Caco-2 (cell line): ENCODE data around the gene PPA1. TPM values are rescaled to one million over a fixed set of nuclear protein-coding genes. Genes with fewer than 3 reads are reported as not detected.

ENCODE experiments used
- BruUV-seq: library from RNA; stranded (reverse); fragments of 400-500 nt; replicated peaks from 2 replicates; lab custom pipeline; 2021; lab: Mats Ljungman, UMichigan
- CTCF ChIA-PET: fragments of 300-600 bp; sonication (Branson Sonifier 250); formaldehyde crosslinking; loops from one replicate; lab custom pipeline; 2022; ENCODE audit warnings: antibody characterized with exemption; lab: Charles Lee
- POLR2A ChIA-PET: fragments of 300-600 bp; sonication (Branson Sonifier 250); formaldehyde crosslinking; loops from one replicate; lab custom pipeline; 2022; ENCODE audit warnings: antibody characterized with exemption; lab: Charles Lee
- DNase-seq, 2 experiments: peaks; one replicate each; pipeline versions ENCODE4 v3.0.0 to v3.0.0-alpha.2; 2020 to 2022
- H3K27me3 ChIP-seq: replicated peaks from 2 replicates; pipeline ENCODE4 v1.6.0; 2011; ENCODE audit warnings: low read length; ENCODE audit not compliant: control insufficient read depth, insufficient read depth
- H3K36me3 ChIP-seq: 2 replicates; pipeline ENCODE4 v1.5.1; 2011; ENCODE audit warnings: low read length; ENCODE audit not compliant: control insufficient read depth, insufficient read depth
- H3K4me1 ChIP-seq: fragments of 250-450 bp; sonication (Bioruptor Pico); 2 replicates; pipeline ENCODE4 v1.5.1; 2020; ENCODE audit warnings: mild to moderate bottlenecking
- H3K4me3 ChIP-seq: 2 replicates; pipeline ENCODE4 v1.5.1; 2011; ENCODE audit warnings: low read depth, mild to moderate bottlenecking, control low read depth, low read length
- H3K9me3 ChIP-seq: fragments of 250-450 bp; sonication (Bioruptor Pico); 2 replicates; pipeline ENCODE4 v1.5.1; 2020; ENCODE audit warnings: mild to moderate bottlenecking, moderate library complexity
- H3K27ac Mint-ChIP-seq: one replicate; pipeline ENCODE4 v1.8.0; 2022; ENCODE audit warnings: mixed read lengths; ENCODE audit not compliant: unreplicated experiment
- H3K27me3 Mint-ChIP-seq: one replicate; pipeline ENCODE4 v1.8.0; 2022; ENCODE audit warnings: mixed read lengths; ENCODE audit not compliant: insufficient read depth, unreplicated experiment
- H3K36me3 Mint-ChIP-seq: one replicate; pipeline ENCODE4 v1.8.0; 2022; ENCODE audit warnings: mild to moderate bottlenecking, mixed read lengths; ENCODE audit not compliant: insufficient read depth, unreplicated experiment
- H3K4me1 Mint-ChIP-seq: one replicate; pipeline ENCODE4 v1.8.0; 2022; ENCODE audit warnings: low read depth, mixed read lengths; ENCODE audit not compliant: unreplicated experiment
- H3K4me3 Mint-ChIP-seq: one replicate; pipeline ENCODE4 v1.8.0; 2022; ENCODE audit warnings: mild to moderate bottlenecking, moderate library complexity, mixed read lengths; ENCODE audit not compliant: unreplicated experiment
- H3K9me3 Mint-ChIP-seq: one replicate; pipeline ENCODE4 v1.8.0; 2022; ENCODE audit warnings: mixed read lengths; ENCODE audit not compliant: unreplicated experiment
- CTCF ChIP-seq, 2 experiments: fragments of 200-600 bp in 1 of 2; IDR thresholded peaks; 1 replicate in 1 of 2; 2 replicates in 1 of 2; pipeline versions ENCODE4 v1.5.1 to v1.8.0; 2011 to 2022; ENCODE audit warnings: antibody characterized with exemption in 1 of 2, control low read depth in 1 of 2, inconsistent platforms in 1 of 2, low read depth in 1 of 2, low read length in 1 of 2, mild to moderate bottlenecking in 1 of 2, moderate library complexity in 1 of 2; ENCODE audit not compliant: insufficient read depth in 1 of 2, severe bottlenecking in 1 of 2, unreplicated experiment in 1 of 2
- intact Hi-C: fragments of 100-400 bp; cut with micrococcal nuclease; formaldehyde crosslinking; loops from one replicate; pipeline ENCODE4 v1.10.0; 2022; ENCODE audit not compliant: unreplicated experiment
- total RNA-seq: library from RNA; stranded (reverse); gene quantifications from 2 replicates; pipeline ENCODE4 v1.2.3, GENCODE V29; 2022

Gene PPA1
- total RNA-seq, 1 experiment from 2014 or later, result 350 TPM

- Histone ChIP-seq H3K9me3 (peaks cover 10% of the 10 kb centered on the region), H3K4me3 (no peak overlapping the region), H3K27me3 (no peaks in the 10 kb centered on the region), H3K4me1 (no peaks in the 10 kb centered on the region), H3K36me3 (no peaks in the 10 kb centered on the region)
- intact Hi-C loops, result no loop called here
- no peak for TF ChIP-seq CTCF (IDR thresholded peaks at IDR 0.05; ENCODE audit: insufficient read depth in 1 of 2, low read depth in 1 of 2, low read length in 1 of 2, severe bottlenecking in 1 of 2, unreplicated experiment in 1 of 2)
- DNase-seq, result no peak
- Mint-ChIP-seq H3K36me3 (peaks cover 6% of the 10 kb centered on the region), H3K4me1 (no peaks in the 10 kb centered on the region), H3K27ac (no peak overlapping the region), H3K4me3 (no peak overlapping the region), H3K27me3 (peaks cover 2% of the 10 kb centered on the region), H3K9me3 (peaks cover 16% of the 10 kb centered on the region)
- BruUV-seq, result no TSS peak
- ChIA-PET CTCF (no interaction called here), POLR2A (no interaction called here)
Measured at GRCh38 chr10:70178139-70178725, 55.0 kb downstream of the PPA1 start.

- DNase-seq, result no peak
- Mint-ChIP-seq H3K4me3 (no peak overlapping the region), H3K36me3 (peaks cover 6% of the 10 kb centered on the region), H3K27me3 (no peaks in the 10 kb centered on the region), H3K27ac (no peak overlapping the region), H3K9me3 (peaks cover 16% of the 10 kb centered on the region), H3K4me1 (no peaks in the 10 kb centered on the region)
- Histone ChIP-seq H3K27me3 (no peaks in the 10 kb centered on the region), H3K36me3 (no peaks in the 10 kb centered on the region), H3K4me3 (no peak overlapping the region), H3K4me1 (no peaks in the 10 kb centered on the region; the same call in 1 of the 2 replicates), H3K9me3 (peaks cover 10% of the 10 kb centered on the region)
- intact Hi-C loops, result no loop called here
- TF ChIP-seq CTCF (IDR thresholded peaks at IDR 0.05; ENCODE audit: insufficient read depth in 1 of 2, low read depth in 1 of 2, low read length in 1 of 2, severe bottlenecking in 1 of 2, unreplicated experiment in 1 of 2), result no peak
- ChIA-PET CTCF (interaction anchor here (1.8 kb wide), 1 partner anchor 30 kb away, joined by 14 read pairs; the partner anchor contains the start of gene TYSND1), POLR2A (no interaction called here)
- BruUV-seq, result no TSS peak
Measured at GRCh38 chr10:70176441-70176840, 56.8 kb downstream of the PPA1 start.

DNA sequence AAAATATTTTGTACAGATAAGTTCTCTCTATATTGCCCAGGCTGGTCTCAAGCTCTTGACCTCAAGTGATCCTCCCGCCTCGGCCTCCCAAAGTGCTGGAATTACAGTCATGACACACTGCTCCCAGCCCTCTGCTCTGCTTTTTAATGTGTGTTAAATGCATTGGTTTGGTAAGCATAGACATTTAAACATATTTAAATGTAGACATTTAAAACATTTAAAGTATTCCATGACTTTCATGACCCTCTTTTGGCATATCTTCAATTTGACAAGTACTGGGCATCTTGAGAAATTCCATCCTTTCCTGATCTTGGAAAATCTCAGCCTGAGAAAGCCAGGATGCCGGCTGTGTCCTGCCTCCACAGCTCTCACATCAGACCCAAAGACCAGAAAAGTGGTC lies 57.7 kb downstream of the PPA1 start:
- no peak overlapping the region for H3K4me3 Mint-ChIP-seq
- no peak for TF ChIP-seq CTCF (IDR thresholded peaks at IDR 0.05; ENCODE audit: insufficient read depth in 1 of 2, low read depth in 1 of 2, low read length in 1 of 2, severe bottlenecking in 1 of 2, unreplicated experiment in 1 of 2)
- H3K4me1 Mint-ChIP-seq, result no peaks in the 10 kb centered on the region
- BruUV-seq, result no TSS peak
- H3K36me3 Mint-ChIP-seq, result peaks cover 12% of the 10 kb centered on the region
- H3K27ac Mint-ChIP-seq, result no peak overlapping the region
- no peak for DNase-seq
- intact Hi-C loops, result no loop called here
- ChIA-PET CTCF (interaction anchor here (0.7 to 1.8 kb wide), 2 partner anchors 29 to 767 kb away, joined by 3 to 14 read pairs; partner anchors contain the start of gene TYSND1), POLR2A (no interaction called here)
- H3K4me3 ChIP-seq, result no peak overlapping the region
- peaks cover 5% of the 10 kb centered on the region for H3K4me1 ChIP-seq
- H3K9me3 Mint-ChIP-seq, result peaks cover 14% of the 10 kb centered on the region
- no peaks in the 10 kb centered on the region for H3K27me3 ChIP-seq
- peaks cover 10% of the 10 kb centered on the region for H3K9me3 ChIP-seq
- no peaks in the 10 kb centered on the region for H3K27me3 Mint-ChIP-seq
- no peaks in the 10 kb centered on the region for H3K36me3 ChIP-seq
